22Rv1 (cell line): ENCODE data around the gene PVR.
"Not testable (repeated sequence)": the region's sequence is repeated elsewhere in the genome, so short reads cannot be mapped to it uniquely, and the experiment has no call there.

Experiments used
- H3K27ac ChIP-seq: fragments of 450-650 bp; 2 replicates; pipeline ENCODE4 v1.5.1; 2017
- CTCF ChIP-seq: fragments of 450-650 bp; IDR thresholded peaks from 2 replicates; pipeline ENCODE4 v1.5.1; 2017; ENCODE audit warnings: mild to moderate bottlenecking
- ZFX ChIP-seq: fragments of 450-650 bp; IDR thresholded peaks from 2 replicates; pipeline ENCODE4 v1.6.1; 2017; ENCODE audit warnings: antibody characterized with exemption, borderline replicate concordance

The PVR gene

DNA sequence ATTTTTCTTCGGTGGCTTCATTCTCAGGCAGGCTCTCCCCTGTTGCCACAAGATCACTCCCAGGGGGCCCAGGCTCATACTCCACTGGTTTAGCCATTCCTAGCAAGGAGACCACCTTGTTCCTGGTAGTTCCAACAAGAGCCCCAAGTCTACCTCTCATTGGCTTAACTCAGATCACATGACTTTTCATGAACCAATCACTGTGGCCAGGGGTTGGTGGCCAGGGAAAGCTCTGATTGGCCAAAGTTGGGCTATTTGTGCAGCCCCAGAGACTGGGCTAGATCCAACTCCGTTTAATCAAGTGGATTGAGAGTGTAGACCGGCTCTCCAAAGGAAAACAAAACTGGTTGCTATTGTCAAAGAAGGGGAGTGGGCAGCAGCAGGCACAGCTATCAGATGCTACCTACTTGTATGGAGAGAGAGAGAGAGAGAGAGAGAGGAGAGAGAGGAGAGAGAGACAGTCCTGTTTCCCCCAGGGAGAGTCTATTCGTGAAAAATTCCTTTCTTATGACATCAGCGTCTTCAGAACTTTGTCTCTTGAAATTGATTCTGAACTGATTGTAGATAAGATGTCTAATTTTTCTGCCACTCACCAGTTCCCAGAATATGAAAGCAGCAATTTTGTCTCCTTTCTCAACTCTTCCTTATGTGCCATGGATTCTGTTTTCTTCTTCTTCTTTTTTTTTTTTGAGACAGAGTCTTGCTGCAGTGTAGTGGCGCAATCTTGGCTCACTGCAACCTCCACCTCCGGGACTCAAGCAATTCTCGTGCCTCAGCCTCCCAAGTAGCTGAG, 33.5 kb downstream of the PVR start:
- TF ChIP-seq ZFX = no peak
- TF ChIP-seq CTCF = no peak
- peak overlapping the region; percentile 37; the same call in 1 of the 2 replicates for H3K27ac ChIP-seq

GRCh38 chr19:44680536-44680935, 36.8 kb downstream of the PVR start:
- TF ChIP-seq ZFX (no peak), CTCF (no peak)
- no peak overlapping the region for H3K27ac ChIP-seq

DNA sequence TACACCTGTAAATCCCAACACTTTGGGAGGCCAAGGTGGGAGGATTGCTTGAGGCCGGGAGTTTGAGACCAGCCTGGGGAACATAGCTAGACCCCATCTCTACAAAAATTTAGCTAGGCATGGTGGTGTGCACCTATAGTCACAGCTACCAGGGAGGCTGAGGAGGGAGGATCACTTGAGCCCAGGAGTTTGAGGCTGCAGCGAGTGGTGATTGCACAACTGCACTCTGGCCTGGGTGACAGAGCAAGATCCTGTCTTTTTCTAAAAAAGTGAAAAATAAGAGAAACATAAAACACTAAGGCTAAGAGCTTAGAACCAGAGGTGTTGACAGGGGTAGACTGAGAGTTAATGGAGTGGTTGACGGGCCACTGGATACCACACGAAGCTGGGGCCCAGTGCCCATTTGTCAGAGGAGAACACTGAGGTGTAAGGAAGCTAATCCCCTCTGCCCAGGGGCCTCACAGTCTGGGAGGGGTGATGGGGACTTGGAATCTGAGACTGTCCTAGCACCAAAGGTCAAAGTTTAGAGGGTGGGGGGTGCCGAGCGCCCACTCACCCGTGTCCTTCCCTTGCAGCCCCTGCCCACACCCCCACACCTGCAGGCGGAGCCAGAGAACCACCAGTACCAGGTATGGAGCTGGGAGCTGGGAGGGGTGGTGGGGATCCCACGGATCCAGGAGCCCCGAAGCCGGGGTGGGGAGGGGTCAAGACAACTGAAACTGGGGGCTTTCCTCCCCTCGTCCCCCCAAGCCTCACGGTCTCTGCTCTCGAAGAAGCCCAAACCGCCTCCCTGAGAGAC, 38.5 kb downstream of the PVR start:
- H3K27ac ChIP-seq = no peak overlapping the region
- TF ChIP-seq CTCF (no peak), ZFX (no peak)

DNA sequence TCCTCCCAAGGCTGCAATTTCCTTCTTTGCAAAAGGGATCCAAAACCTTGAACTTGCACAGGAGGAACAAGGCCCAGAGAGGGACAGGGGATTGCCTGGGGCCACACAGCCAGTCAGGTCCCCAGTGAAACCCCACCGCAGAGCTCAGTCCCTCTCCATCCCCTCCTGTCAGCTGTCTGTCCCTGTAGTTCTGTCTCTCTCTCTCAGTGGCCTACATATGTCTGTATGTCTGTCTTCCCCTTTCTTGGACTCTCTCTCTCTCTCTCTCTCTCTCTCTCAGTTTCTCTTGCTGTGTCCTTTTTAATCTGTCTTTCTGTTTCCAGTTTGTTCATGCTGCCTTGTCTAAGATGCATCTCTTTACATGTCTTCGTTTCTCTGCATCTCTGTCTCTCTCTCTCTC, 39.1 kb downstream of the PVR start:
- no peak overlapping the region for H3K27ac ChIP-seq
- TF ChIP-seq CTCF (no peak), ZFX (no peak)

DNA sequence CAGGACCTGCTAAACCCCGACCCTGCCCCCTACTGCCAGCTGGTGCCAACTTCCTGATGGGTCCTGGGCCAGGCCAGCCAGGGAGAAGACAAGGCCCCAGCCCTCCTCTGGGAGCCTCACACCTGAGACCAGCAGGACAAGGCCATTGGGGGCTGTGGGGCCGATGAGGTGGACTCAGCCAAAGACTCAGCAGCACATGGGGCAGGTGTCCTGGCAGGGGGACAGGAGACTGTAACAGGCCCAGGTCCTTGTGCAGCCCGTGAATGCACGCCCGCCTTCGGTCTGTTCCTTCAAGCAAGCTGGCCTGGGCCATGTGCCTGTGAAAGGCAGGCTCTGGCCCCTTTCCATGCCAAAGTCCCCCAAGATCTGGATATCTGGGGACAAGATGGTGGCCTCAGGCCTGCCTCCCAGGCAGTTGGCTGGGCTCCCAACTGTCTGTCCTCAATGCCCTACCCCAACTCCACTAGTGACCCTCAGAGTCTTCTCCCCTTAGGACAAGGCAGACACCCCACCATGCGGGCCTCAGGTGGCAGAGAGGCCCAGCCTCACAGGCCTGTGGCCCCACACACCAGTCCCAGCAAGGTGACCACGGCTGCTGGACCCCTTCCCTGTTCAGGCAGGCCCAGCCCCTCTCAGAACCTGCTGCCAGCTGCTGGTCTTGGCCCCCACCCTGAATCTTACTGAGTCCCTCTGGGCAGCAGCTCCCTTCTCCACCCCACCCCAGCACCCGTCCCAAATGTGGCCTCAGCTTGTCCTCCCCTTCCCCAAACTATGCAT, 39.9 kb downstream of the PVR start:
- no peak overlapping the region for H3K27ac ChIP-seq
- TF ChIP-seq CTCF (no peak), ZFX (no peak)

DNA sequence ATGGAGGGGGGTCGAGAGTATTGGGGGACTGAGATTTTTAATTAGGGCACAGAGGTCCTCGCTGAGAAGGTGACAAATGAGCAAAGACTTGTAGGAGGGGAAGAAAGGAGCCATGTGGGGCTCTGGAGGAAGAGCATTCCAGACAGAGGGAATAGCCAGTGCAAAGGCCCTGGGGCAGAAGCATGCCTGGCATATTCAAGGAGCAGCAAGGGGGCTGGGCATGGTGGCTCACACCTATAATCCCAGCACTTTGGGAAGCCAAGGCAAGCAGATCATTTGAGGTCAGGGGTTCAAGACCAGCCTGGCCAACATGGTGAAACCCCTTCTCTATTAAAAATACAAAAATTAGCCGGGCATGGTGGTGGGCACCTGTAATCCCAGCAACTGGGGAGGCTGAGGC, 40.7 kb downstream of the PVR start:
- H3K27ac ChIP-seq = not testable (repeated sequence)
